Kidney (tissue), 14 donors: ENCODE results near the gene POFUT1. TPM values are rescaled to one million over a fixed set of nuclear protein-coding genes. Genes with fewer than 3 reads are reported as not detected.
A peak's percentile ranks its signal among the peaks of the same experiment; 100 is the strongest.

Experiments
- DNase-seq, 5 donors: peaks; one replicate each; pipeline ENCODE4 v3.0.0-alpha.2; 2013 to 2020
- FAIRE-seq: peaks from 2 replicates; lab custom pipeline; 2012; peaks lifted over from hg19 to GRCh38; lab: Jason Lieb, UNC
- H3K27ac ChIP-seq, 2 donors: one replicate each; pipeline ENCODE4 v1.7.0; 2013; ENCODE audit warnings: low read depth in 2 of 2, low read length in 2 of 2, inconsistent platforms in 1 of 2
- H3K27me3 ChIP-seq: one replicate; pipeline ENCODE4 v1.7.1; 2013; ENCODE audit warnings: low read length, inconsistent platforms; ENCODE audit not compliant: control insufficient read depth, insufficient read depth
- H3K36me3 ChIP-seq, 3 donors: one replicate each; pipeline versions ENCODE4 v1.7.0 to v1.7.1; 2013; ENCODE audit warnings: low read length in 3 of 3, control low read depth in 1 of 3, inconsistent platforms in 1 of 3; ENCODE audit not compliant: insufficient read depth in 3 of 3, control insufficient read depth in 2 of 3
- H3K4me1 ChIP-seq, 3 donors: one replicate each; pipeline versions ENCODE4 v1.7.0 to v1.7.1; 2013; ENCODE audit warnings: low read length in 3 of 3, inconsistent platforms in 1 of 3, low read depth in 1 of 3; ENCODE audit not compliant: control insufficient read depth in 2 of 3, insufficient read depth in 2 of 3
- H3K4me3 ChIP-seq, 3 donors: one replicate each; pipeline versions ENCODE4 v1.7.0 to v1.8.1; 2013; ENCODE audit warnings: low read length in 3 of 3, control low read depth in 1 of 3, inconsistent platforms in 1 of 3
- H3K9ac ChIP-seq, 3 donors: one replicate each; pipeline versions ENCODE4 v1.7.0 to v1.7.1; 2013; ENCODE audit warnings: low read length in 3 of 3, control low read depth in 1 of 3, inconsistent platforms in 1 of 3
- H3K9me3 ChIP-seq, 3 donors: one replicate each; pipeline versions ENCODE4 v1.7.0 to v1.7.1; 2013; ENCODE audit warnings: low read length in 3 of 3, control low read depth in 1 of 3, inconsistent platforms in 1 of 3; ENCODE audit not compliant: control insufficient read depth in 2 of 3, insufficient read depth in 1 of 3
- CTCF ChIP-seq: IDR thresholded peaks from 3 replicates; pipeline ENCODE4 v1.5.1; 2012; ENCODE audit warnings: mild to moderate bottlenecking, moderate library complexity, borderline replicate concordance; ENCODE audit not compliant: insufficient read depth; ENCODE audit errors: extremely low read depth
- intact Hi-C: fragments of 100-400 bp; cut with DNase I; formaldehyde crosslinking; loops from one replicate; pipeline ENCODE4 v1.11.1; 2022
- polyA plus RNA-seq: library from polyadenylated mRNA; stranded (reverse); fragments of 350-450 nt; fragmentation: Illumina TruSeq; extraction: RNeasy Lipid Tissue Mini Kit (QIAGEN cat#74804); gene quantifications from one replicate; pipeline ENCODE4 v1.2.3, GENCODE V29; 2014; ENCODE audit warnings: low read depth, low replicate concordance; ENCODE audit not compliant: insufficient read depth
- total RNA-seq: library from RNA; stranded (reverse); fragmentation: NEBNext Ultra II Directional; extraction: Animal tissue kit (Norgen Biotek cat#: 25700); gene quantifications from one replicate; pipeline ENCODE4 v1.2.1, GENCODE V29; 2021
- donor health status: control.
- donor health status: control.
- donor health status: control.
- donor health status: control.
- donor health status: control.
- donor health status: DM: yes; HTN: yes; CAD: no.
- donor health status: Normal renal cell carcinoma (clear cell type).

The POFUT1 gene
- total and polyA plus RNA-seq, 2 donors from 2014 or later, result 16.7 to 36.7 TPM

- DNase-seq (peak in 3 of 5 donors; percentile 28 to 35 (median 34)), FAIRE-seq (no peak)
- H3K4me3 ChIP-seq, result no peak overlapping the region
- peaks cover 0 to 29% (median 25%) of the 10 kb centered on the region in 3 donors for H3K4me1 ChIP-seq
- intact Hi-C loops, result no loop called here
- no peaks in the 10 kb centered on the region for H3K9me3 ChIP-seq
- H3K9ac ChIP-seq, result no peak overlapping the region
- no peak overlapping the region for H3K27ac ChIP-seq
- no peak for TF ChIP-seq CTCF
- H3K27me3 ChIP-seq, result no peaks in the 10 kb centered on the region
- H3K36me3 ChIP-seq, result no peaks in the 10 kb centered on the region
Measured at GRCh38 chr20:32184961-32185603, 22.6 kb upstream of the POFUT1 start.

GRCh38 chr20:32186506-32186905 lies 21.2 kb upstream of the POFUT1 start:
- Histone ChIP-seq H3K9ac (no peak overlapping the region), H3K27ac (peak overlapping the region in 1 of 2 donors; percentile 35), H3K27me3 (no peaks in the 10 kb centered on the region), H3K9me3 (no peaks in the 10 kb centered on the region), H3K4me3 (no peak overlapping the region), H3K36me3 (no peaks in the 10 kb centered on the region), H3K4me1 (peaks cover 0 to 32% (median 24%) of the 10 kb centered on the region in 3 donors)
- FAIRE-seq (no peak), DNase-seq (no peak)
- no peak for TF ChIP-seq CTCF
- intact Hi-C loops, result no loop called here

DNA sequence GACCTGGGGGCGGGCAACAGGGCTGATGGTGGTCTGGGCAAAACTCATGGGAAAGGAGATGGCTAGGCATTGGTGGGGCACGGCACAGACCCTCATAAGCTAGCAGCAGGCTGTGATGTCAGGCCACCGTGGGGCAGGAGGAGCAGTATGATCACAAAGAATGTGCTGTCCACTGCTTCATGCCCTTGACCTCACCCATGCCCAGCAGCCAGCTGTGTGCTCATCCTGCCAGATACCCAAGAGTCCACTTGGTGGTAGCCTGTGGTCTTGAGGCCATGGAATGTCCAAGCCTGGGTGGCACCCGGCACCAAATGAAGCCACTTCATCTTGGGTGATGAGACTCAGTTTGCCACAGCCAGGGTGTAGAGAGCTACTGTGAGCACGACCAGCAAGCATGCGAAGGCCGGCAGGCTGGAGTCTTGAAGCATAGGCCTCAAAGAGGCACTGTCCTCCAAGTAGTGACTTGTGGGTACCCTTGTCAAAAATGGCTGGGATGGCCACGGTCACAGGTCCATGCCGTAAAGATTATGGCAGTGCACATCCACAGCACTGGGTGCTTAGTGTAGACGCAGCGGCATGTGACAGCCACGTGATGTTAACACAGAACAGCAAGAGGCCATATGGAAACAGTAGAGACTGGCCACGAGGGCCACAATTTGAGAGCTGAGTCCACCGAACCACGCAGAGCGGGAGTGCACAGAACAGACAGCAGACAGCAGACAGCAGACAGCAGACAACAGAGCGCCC lies 19.1 kb upstream of the POFUT1 start:
- DNase-seq (no peak), FAIRE-seq (no peak)
- H3K4me1 ChIP-seq, result peaks cover 0 to 30% (median 16%) of the 10 kb centered on the region in 3 donors
- H3K4me3 ChIP-seq, result no peak overlapping the region
- no peak for TF ChIP-seq CTCF
- no peaks in the 10 kb centered on the region for H3K27me3 ChIP-seq
- H3K36me3 ChIP-seq, result no peaks in the 10 kb centered on the region
- peak overlapping the region in 1 of 3 donors; percentile 87 for H3K9ac ChIP-seq
- no peaks in the 10 kb centered on the region for H3K9me3 ChIP-seq
- no peak overlapping the region for H3K27ac ChIP-seq
- intact Hi-C loops, result no loop called here
